GM18498 (cell line): Measurements from ENCODE around the gene ARHGEF3.
A peak's percentile ranks its signal among the peaks of the same experiment; 100 is the strongest.
"Not testable (repeated sequence)": the region's sequence is repeated elsewhere in the genome, so short reads cannot be mapped to it uniquely, and the experiment has no call there.

ENCODE experiments used
- ATAC-seq: cut with Tn5 transposase; IDR thresholded peaks from one replicate; pipeline ENCODE4 v1.9.1; 2021; ENCODE audit warnings: mild to moderate bottlenecking, moderate library complexity; ENCODE audit not compliant: unreplicated experiment

Gene ARHGEF3

GRCh38 chr3:56773986-56774385 is 27.8 kb downstream of the ARHGEF3 start:
- ATAC-seq = no peak

DNA sequence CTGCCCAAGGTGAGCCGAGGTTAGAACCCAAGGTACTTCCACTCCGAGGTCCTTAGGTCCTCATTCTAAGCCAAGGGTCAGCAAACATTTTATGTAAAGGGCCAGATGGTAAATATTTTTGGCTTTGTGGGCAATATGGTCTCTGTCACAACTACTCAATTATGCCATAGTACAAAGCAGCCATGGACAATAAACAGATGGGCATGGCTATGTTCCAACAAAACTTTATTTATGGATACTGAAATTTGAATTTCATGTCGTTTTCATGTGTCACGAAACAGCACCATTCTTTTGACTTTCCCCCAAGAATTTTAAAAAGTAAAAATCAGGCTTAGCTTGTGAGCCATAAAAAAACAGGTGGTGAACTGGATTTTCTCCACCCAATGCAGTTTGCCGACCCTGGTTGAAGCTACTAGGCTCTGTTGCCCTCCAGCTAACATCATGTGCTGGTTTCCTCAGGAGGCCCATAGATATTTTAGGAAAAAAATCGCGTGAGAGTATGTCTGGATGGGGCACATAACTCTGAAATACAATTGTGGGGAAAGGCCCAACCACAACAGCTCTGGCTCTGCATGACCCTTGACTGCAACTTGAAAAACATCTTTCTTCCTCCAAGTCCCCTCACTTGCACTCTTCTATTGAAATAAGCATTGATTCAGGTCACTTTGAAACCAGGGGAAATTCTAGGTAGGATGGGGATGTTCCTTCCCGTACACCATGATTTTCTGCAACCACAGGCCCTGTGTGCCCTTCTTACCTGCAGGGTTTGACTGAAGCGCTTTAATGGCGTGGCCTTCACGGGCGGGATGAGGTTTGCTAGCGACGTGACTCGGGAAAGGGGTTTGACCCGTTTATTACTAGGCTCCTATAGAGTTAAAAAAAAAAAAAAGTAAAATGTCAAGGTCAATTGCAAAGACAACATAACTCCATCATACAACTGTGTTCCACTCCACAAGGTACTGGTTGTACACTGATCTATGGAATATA is 28.5 kb downstream of the ARHGEF3 start:
- no peak for ATAC-seq

DNA sequence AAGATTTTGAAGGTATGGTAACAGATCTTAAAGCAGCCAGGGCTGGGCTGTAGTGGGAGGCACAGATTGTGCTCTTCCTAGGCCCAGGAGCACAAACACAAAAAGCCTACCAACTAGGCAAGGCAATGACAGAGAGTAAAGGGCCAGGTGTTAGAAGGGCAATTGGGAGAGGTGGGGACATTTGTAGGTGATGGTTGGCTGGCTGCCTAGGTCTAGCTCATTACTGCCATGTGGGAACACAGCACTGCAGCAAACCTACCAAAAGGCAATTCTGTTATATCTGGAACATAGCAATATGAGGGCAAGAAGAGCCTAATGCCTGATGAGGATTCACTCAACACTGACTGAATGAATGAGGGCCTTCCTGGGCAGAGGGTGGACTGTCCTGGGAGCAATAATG is 30.4 kb downstream of the ARHGEF3 start:
- no peak for ATAC-seq

DNA sequence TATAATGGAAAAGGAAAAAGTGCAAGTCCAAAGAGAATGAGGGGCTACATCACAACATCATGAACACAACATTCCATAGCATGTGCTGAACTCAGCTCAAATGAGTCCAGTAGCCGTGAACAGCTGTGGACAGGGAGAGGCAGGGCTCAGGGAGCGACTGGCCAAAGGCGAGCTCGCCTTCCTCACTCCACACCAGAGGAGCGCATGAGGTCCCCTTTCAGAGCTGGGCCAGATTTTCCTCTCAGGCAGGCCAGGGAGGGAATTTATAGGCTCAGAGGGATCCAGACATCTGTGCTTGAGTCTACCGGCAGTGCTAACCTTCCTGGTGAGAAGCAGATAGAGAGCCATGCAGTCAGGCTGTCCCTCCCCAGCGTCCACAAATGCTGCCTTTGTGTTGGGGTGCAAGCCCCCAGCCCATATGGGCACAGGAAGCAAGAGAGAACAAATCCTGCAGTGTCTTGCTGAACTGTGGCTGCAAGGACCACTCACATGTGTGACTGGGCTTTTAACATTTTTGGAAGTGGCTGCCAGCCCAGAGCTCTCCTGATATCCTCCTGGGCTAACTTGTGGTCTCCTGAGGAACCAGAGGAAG is 32.5 kb downstream of the ARHGEF3 start:
- no peak for ATAC-seq

DNA sequence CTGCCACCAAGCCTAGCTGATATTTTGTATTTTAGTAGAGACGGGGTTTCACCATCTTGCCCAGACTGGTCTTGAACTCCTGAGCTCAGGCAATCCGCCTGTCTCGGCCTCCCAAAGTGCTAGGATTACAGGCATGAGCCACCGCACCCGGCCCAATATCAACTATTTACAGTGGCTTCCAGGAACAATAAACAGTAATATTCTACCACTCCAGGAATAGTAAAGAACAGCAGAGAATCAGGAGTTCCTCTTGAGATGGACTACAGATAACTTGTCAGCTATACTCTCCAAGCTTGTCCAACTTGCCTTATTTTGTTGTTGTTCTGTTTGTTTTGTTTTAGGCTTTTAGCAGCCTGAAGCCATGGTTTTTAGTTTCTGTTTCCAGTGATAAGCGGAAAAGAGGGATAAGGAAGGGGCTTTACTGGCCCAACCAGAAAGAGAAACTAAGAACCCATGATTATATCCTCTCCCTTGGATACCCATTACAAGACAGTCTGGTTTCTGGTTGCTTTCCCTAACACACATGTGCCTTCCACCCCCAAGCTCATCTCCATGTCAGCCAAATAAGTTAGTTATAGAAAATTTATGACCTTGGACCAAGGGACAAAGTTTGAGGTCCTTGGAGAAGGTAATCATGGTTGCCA is 36.7 kb downstream of the ARHGEF3 start:
- no peak for ATAC-seq

DNA sequence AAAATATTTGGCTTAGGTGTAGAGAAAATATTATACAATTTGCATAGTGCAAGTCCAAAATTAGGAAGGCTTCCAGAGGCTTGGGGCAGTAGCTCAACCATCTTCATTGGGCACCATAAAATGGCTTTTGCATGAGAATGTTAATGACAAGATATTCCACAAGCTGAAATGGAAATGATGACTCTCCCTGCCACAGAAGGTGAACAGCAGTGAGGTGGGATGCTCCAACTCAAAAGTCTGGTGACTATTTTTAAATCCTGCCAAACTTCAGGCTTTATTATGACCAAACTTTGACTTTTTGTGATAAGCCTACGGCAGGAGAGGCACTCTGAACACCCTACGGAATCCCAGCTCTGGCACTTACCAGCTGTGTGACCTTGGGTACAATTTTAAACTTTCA is 37.6 kb downstream of the ARHGEF3 start:
- ATAC-seq = no peak

DNA sequence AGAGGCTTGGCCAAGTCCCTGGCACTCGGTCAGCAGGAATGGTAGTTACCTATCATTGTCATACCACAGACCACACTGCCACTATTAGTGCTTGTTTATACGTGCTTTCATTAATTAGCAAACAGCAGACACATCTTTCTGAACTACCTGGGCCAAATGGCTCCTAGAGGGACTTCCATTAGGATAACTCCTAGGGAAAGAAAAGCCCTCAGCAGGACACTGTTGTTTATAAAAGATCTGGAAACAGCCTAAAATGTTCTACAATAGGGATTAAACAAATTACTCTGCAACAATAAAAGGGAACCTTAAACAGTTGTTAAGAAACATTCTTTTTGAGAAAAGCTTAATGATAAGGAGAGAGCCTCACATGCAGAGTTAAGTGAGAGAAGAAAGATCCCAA is 38.5 kb downstream of the ARHGEF3 start:
- no peak for ATAC-seq

DNA sequence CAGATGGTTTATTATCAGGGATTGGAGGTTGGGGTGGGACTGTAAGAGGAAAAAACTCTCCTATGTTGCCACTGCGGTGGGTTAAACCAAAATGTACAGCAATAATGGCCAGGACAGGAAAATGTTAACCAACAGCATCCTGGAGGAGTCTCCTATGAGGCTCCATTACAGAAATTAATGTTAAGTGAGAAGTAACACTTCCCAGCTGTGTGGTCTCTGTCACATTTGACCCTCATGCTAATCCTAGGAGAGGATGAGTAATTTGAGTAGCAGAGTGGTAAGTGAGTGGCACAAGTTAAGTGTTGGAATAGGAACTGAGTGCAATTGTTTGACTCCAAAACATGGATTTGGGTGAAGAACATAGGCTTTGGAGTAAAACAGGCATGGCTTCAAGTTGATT is 39.0 kb downstream of the ARHGEF3 start:
- ATAC-seq = no peak

DNA sequence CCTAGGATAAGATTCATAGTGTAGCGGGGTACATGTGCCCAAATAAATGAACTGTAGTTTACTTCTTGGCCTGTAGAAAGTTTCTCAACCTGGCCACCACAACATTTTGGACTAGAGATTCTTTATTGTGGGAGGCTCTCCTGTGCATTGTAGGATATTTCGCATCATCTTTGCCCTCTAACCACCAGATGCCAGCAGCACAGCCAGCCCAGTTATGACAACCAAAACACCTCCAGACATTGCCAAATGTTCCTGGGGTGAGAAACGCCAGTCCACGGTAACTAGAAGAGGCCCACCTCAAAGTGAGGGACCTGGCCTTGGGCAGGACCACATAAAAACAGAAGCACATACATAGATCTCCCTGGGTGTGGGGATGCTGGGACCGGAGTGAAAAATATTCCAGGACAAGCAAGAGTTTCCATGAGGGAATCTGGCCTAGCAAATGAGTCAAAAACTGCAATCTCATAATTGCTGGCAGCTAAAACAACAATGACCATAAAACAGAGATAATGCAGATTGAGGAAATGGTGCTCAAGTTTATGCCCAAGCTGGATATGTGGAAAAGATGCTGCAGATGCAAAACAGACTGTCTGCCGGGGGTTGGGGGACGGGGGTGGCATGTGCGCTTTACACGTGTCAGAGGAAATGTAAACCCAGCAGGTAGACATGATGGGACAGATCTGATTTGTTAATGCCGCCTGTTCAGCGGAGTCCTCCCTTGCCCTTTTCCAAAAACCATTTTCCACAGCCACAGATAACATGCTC is 39.7 kb downstream of the ARHGEF3 start:
- ATAC-seq = no peak

DNA sequence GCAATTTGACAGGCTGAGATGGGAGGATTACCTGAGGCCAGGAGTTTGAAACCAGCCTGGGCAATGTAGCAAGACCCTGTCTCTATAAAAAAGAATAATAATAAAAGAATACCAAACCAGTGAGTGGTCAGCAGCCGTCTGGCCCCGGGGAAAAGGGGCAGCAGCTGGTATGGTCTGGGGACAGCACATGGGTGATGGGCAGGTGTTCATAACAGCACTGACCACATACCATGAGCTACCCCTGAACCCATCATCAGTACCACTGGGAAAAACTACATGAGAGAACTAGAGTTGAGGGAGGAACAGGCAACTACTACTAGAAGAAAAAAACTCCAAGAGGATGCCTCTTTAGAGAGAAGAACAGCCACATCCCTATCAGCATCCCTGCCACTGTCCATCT is 40.7 kb downstream of the ARHGEF3 start:
- no peak for ATAC-seq

GRCh38 chr3:56759532-56759931 is 42.2 kb downstream of the ARHGEF3 start:
- ATAC-seq = no peak

DNA sequence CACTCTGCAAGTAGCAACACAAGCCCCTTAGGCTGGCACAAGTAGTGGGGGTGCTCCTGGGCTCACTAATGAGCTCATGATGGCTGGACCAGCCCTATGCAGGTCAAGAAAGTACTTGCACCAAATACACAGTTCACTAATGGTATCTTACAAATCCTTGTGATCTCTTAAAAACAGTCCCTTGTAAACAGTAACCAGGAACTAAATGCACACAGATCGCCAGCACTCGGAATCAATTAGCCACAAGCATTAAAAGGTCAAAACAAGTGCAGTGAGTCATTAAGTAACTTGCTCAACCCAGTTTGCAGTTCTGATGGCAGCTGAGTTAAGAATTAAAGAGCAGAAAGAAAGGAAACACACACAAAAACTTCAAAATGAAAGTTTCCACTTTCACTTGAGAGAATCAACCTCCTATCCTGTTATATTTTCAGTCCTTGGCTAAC is 43.2 kb downstream of the ARHGEF3 start:
- peak; percentile 73 for ATAC-seq

- ATAC-seq = not testable (repeated sequence)
Measured at GRCh38 chr3:56758042-56758441, 43.7 kb downstream of the ARHGEF3 start.

DNA sequence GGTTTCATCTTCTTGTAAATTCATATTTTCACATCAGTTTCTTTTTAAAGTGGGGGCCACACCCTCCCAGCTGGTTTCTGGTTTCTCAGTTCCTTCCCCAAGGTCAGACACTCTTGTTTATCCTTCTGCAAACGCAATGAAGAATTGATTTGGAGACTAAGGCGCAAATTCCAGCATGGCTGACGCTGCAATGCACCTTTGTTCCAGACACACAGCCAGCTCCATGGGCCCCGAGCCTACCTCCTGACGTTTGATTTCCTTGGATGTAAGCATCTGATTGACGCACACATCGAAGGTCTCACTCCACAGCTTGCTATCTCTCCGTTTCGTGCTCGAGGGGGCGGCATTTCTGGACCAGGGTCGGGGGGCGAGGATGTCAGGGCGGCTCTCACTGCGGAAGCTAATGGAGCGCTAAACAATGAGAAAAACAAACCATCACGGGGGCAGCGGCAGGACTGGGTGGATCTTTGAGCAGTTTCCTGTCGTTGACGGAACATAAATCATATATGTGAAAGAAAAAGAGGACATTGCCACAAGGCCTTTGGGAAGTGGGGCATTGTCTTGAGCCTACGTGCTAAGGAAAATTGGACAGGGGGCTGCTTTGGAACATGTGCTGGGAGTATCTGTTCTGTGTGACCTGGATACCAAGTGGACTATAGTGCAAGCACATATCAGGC is 46.9 kb downstream of the ARHGEF3 start:
- ATAC-seq = no peak

- ATAC-seq = peak; percentile 90
Measured at GRCh38 chr3:56753206-56753820, 48.4 kb downstream of the ARHGEF3 start.

GRCh38 chr3:56751056-56751707 is 50.6 kb downstream of the ARHGEF3 start:
- ATAC-seq = no peak

DNA sequence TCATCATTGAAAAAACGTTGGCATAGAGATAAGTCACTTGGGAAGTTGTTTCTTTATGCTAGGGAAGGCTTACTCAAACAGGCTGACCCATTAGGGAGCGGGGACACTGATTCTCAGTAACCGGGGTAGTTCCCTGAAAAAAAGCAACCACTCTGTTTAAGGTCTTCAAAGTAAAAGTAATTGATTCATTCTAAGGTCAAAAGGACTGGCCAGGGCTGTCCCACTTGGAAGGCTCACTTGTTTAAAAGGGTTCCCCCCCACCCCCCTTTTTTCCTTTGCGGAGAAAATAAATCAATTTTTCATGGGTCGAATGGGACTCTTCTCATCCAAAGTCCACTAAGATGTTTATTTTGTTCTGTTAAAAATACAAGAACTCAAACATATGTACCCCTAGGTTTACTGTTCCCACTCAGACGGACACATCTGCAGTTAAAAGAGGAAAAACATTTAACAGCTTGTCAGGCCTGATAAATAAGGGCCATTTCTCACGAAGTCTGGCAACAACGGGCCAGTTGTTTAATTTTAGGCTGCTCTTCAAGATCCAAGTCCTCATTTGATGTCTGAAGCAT is 53.0 kb downstream of the ARHGEF3 start:
- ATAC-seq = no peak

DNA sequence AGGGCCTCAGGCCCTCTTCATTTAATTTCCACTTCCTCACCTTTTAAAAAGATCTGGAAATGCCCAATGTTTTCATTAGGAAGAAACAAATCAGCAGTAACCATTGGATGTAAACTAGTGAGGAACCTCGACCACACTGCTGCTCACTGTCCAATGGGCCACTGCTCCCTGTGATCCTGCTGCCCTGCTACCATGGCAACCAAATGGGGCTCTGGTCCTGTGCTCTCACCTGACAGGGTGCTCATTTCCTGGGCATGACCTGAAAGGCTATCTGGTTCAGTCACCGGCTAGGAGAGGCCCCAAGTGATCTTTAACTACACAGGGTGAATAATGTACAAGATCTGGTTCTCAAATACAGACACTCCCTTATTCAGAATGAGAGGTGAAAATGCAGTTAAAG is 54.6 kb downstream of the ARHGEF3 start:
- no peak for ATAC-seq

- ATAC-seq = no peak
Measured at GRCh38 chr3:56744016-56744415, 57.7 kb downstream of the ARHGEF3 start.
